ENCODE results near the gene CHORDC1.
A peak's percentile ranks its signal among the peaks of the same experiment; 100 is the strongest.
"Not testable (repeated sequence)": the region's sequence is repeated elsewhere in the genome, so short reads cannot be mapped to it uniquely, and the experiment has no call there.

CHORDC1 gene

GRCh38 chr11:90251599-90251998 is 28.8 kb upstream of the CHORDC1 start:
- Mint-ChIP-seq H3K27ac (no peak overlapping the region), H3K4me1 (no peaks in the 10 kb centered on the region), H3K4me3 (no peak overlapping the region), H3K36me3 (ENCODE audit: low read depth) (no peaks in the 10 kb centered on the region), H3K27me3 (ENCODE audit: low read depth, poor library complexity) (no peaks in the 10 kb centered on the region), H3K9me3 (peaks cover 7% of the 10 kb centered on the region)
- no peak for DNase-seq
- TF ChIP-seq CTCF (IDR thresholded peaks at IDR 0.05): no peak

GRCh38 chr11:90250970-90251369 is 28.1 kb upstream of the CHORDC1 start:
- no peak for DNase-seq
- Mint-ChIP-seq H3K9me3 (peaks cover 7% of the 10 kb centered on the region), H3K4me1 (no peaks in the 10 kb centered on the region), H3K4me3 (no peak overlapping the region), H3K27ac (no peak overlapping the region), H3K27me3 (ENCODE audit: low read depth, poor library complexity) (no peaks in the 10 kb centered on the region), H3K36me3 (ENCODE audit: low read depth) (no peaks in the 10 kb centered on the region)
- TF ChIP-seq CTCF (IDR thresholded peaks at IDR 0.05): no peak

DNA sequence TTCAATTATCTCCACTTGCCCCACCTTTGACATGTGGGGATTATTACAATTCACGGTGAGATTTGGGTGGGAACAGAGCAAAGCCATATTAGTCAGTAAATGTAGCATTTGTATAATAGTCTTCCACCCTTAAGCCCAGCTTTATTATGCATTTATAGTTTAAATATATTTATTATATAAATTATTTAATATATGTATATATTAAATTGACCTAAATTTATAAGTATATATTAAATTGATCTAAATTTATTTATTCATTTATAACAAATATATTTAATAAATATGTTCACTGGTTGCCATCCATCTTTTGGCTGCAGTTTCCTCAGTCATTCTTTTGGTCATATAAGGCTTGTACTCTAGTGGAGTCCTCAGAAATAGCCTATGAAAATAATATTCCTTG is 23.6 kb upstream of the CHORDC1 start:
- TF ChIP-seq CTCF (IDR thresholded peaks at IDR 0.05): no peak
- Mint-ChIP-seq H3K4me3 (no peak overlapping the region), H3K27me3 (ENCODE audit: low read depth, poor library complexity) (no peaks in the 10 kb centered on the region), H3K27ac (no peak overlapping the region), H3K4me1 (peaks cover 26% of the 10 kb centered on the region), H3K36me3 (ENCODE audit: low read depth) (no peaks in the 10 kb centered on the region), H3K9me3 (peaks cover 6% of the 10 kb centered on the region)
- DNase-seq: no peak

DNA sequence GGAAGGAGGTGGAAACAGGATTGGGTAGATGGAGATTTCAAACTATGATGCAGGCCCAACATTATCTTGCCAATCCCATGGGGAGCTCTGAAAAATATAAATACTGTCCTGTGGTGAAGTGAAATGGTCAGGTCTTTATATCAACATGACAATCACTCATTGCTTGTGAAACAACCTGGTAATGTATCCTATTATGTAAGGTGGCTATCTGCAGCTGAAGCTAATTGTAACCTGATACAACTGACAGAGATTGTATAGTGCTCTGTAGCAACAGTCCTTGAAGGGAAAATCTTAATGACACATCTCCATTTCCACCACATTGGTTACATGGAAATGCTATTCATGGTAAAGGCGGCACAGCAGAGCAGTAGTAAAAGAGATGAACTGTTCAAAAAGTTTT is 20.7 kb upstream of the CHORDC1 start:
- H3K9me3 Mint-ChIP-seq: peaks cover 16% of the 10 kb centered on the region
- peak overlapping the region; percentile 63 for H3K4me3 Mint-ChIP-seq
- no peaks in the 10 kb centered on the region for H3K36me3 Mint-ChIP-seq (ENCODE audit: low read depth)
- H3K27ac Mint-ChIP-seq: no peak overlapping the region
- peaks cover 38% of the 10 kb centered on the region for H3K4me1 Mint-ChIP-seq
- no peak for TF ChIP-seq CTCF (IDR thresholded peaks at IDR 0.05)
- H3K27me3 Mint-ChIP-seq (ENCODE audit: low read depth, poor library complexity): no peaks in the 10 kb centered on the region
- no peak for DNase-seq

DNA sequence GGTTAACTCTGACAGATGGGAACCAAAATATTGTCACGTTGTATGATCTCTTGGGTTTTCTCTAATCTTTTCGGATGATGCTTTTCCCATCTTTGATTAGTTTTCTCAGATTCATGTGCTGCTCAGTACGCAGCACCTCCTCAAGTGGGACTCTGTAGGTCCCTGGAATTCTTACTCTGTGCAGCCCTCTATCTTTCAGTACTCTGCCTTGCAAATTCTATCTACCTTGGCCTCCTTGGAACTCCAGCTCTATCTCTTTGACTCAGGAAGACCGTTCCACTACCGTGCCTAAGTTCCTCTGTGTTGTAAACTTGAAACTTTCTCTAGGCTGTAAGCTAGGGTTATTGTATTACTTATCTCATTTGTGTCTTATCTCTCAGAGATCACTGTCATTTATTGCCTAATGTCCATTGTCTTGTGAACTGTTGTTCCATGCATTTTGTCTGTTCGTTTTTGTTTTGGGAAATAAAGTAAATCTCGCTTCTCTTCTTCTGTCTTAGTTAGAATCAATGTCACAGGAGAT is 20.1 kb upstream of the CHORDC1 start:
- peak overlapping the region; percentile 5 for H3K27ac Mint-ChIP-seq
- TF ChIP-seq CTCF (IDR thresholded peaks at IDR 0.05): no peak
- peak overlapping the region; percentile 63 for H3K4me3 Mint-ChIP-seq
- peaks cover 38% of the 10 kb centered on the region for H3K4me1 Mint-ChIP-seq
- no peaks in the 10 kb centered on the region for H3K27me3 Mint-ChIP-seq (ENCODE audit: low read depth, poor library complexity)
- no peaks in the 10 kb centered on the region for H3K36me3 Mint-ChIP-seq (ENCODE audit: low read depth)
- H3K9me3 Mint-ChIP-seq: peaks cover 16% of the 10 kb centered on the region
- no peak for DNase-seq

- H3K36me3 Mint-ChIP-seq (ENCODE audit: low read depth): no peaks in the 10 kb centered on the region
These were observed 18.6 kb upstream of the CHORDC1 start for GRCh38 chr11:90241414-90241813.

GRCh38 chr11:90239967-90240636 is 17.3 kb upstream of the CHORDC1 start:
- H3K36me3 Mint-ChIP-seq (ENCODE audit: low read depth); H3K27me3 Mint-ChIP-seq (ENCODE audit: low read depth, poor library complexity); H3K27ac Mint-ChIP-seq: not testable (repeated sequence)
- H3K4me3 Mint-ChIP-seq: peak overlapping the region; percentile 64
- peaks cover 38% of the 10 kb centered on the region for H3K4me1 Mint-ChIP-seq
- DNase-seq: peak; percentile 33
- H3K9me3 Mint-ChIP-seq: peaks cover 16% of the 10 kb centered on the region

More at GRCh38 chr11:90241414-90241813, 18.6 kb upstream of the CHORDC1 start:
- no peak overlapping the region for H3K27ac Mint-ChIP-seq
- H3K4me1 Mint-ChIP-seq: peaks cover 38% of the 10 kb centered on the region
- H3K9me3 Mint-ChIP-seq: peaks cover 16% of the 10 kb centered on the region
- DNase-seq: no peak
- TF ChIP-seq CTCF (IDR thresholded peaks at IDR 0.05): no peak
- H3K4me3 Mint-ChIP-seq: peak overlapping the region; percentile 35
- no peaks in the 10 kb centered on the region for H3K27me3 Mint-ChIP-seq (ENCODE audit: low read depth, poor library complexity)

Measured in nephron progenitor cell (in vitro differentiated cells).